ENCODE results near the gene NTRK2.

Gene NTRK2

DNA sequence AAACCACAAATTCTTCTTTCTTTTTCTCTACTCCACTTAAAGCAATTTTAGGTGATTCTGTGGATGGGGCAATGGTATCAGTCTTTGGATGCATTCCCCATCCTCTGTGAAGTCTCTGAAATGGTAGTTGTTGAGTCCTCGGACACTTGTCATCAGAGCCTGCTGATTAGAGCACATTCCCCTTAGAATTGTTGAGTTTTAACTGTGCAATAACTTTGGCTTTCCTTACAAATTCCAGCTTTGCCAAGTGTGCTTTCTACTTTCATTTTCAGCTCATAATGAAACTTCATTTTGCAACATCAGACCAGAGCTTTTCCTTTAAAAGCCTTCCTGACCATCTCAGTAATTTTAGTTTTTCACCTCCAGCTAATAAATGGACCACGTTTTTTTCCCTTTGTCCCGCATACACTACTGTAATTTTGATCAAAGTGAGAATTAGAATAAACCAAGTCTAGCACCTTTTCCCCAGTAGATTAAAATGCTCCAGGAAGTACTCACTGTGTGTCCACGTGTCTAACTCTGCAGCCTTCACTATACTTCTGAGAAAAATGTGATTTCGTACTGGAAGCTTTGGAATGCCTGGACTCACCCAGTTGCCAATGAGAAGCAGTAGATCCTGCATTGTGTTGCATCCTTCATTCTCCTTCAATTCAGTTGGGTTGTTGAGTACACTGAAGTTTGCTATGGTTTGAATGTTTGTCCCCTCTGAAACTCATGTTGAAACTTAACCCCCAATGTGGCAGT, 135.6 kb downstream of the NTRK2 start:
- TF ChIP-seq CEBPB (IDR thresholded peaks at IDR 0.05) = no peak
- TF ChIP-seq CREB1 (IDR thresholded peaks at IDR 0.05; ENCODE audit: low read depth) = no peak
- TF ChIP-seq NFIC (IDR thresholded peaks at IDR 0.05) = no peak
- TF ChIP-seq TCF12 (IDR thresholded peaks at IDR 0.05; ENCODE audit: low read depth) = no peak
- no peak for TF ChIP-seq FOXM1 (IDR thresholded peaks at IDR 0.05; ENCODE audit: borderline replicate concordance, low read depth)
- TF ChIP-seq TAF1 (IDR thresholded peaks at IDR 0.05; ENCODE audit: low read depth) = no peak
- no peak for TF ChIP-seq YY1 (IDR thresholded peaks at IDR 0.05; ENCODE audit: low read depth)
- TF ChIP-seq EGR1 (IDR thresholded peaks at IDR 0.05) = no peak
- TF ChIP-seq, protein P1, sequence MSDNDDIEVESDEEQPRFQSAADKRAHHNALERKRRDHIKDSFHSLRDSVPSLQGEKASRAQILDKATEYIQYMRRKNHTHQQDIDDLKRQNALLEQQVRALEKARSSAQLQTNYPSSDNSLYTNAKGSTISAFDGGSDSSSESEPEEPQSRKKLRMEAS (IDR thresholded peaks at IDR 0.05) = no peak
- TF ChIP-seq, protein P2, sequence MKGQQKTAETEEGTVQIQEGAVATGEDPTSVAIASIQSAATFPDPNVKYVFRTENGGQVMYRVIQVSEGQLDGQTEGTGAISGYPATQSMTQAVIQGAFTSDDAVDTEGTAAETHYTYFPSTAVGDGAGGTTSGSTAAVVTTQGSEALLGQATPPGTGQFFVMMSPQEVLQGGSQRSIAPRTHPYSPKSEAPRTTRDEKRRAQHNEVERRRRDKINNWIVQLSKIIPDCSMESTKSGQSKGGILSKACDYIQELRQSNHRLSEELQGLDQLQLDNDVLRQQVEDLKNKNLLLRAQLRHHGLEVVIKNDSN (IDR thresholded peaks at IDR 0.05) = no peak
- TF ChIP-seq TEAD4 (IDR thresholded peaks at IDR 0.05) = no peak

DNA sequence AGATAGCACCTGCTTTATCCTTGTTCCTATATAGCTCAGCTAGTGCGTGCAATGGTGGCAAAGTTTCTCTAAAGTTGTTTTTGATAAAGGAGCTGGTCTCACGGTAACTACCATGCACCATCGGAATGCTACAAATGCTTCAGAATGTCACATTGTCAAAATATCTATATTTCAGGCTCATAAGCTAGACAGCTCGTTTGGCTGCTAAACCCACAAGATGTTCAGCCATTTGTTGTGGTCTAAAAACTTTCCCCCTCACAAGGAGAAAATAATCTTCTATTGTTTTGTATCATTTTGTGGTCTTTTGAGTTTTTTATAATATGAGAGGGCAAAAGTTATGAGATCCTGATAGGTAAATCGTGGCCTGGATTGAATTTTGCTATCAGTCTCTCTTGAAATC, 137.9 kb downstream of the NTRK2 start:
- TF ChIP-seq, protein P2 (IDR thresholded peaks at IDR 0.05) = no peak
- TF ChIP-seq FOXM1 (IDR thresholded peaks at IDR 0.05; ENCODE audit: borderline replicate concordance, low read depth) (no peak), CEBPB (IDR thresholded peaks at IDR 0.05) (no peak), TEAD4 (IDR thresholded peaks at IDR 0.05) (no peak), CREB1 (IDR thresholded peaks at IDR 0.05; ENCODE audit: low read depth) (no peak), ZBTB7A (IDR thresholded peaks at IDR 0.05; ENCODE audit: low read depth) (no peak), RAD21 (IDR thresholded peaks at IDR 0.05; ENCODE audit: low read depth) (no peak), TCF12 (IDR thresholded peaks at IDR 0.05; ENCODE audit: low read depth) (no peak), YY1 (IDR thresholded peaks at IDR 0.05; ENCODE audit: low read depth) (no peak), EGR1 (IDR thresholded peaks at IDR 0.05) (no peak), NFIC (IDR thresholded peaks at IDR 0.05) (no peak), TAF1 (IDR thresholded peaks at IDR 0.05; ENCODE audit: low read depth) (no peak), EP300 (IDR thresholded peaks at IDR 0.05; ENCODE audit: borderline replicate concordance) (no peak)
- TF ChIP-seq, protein P1 (IDR thresholded peaks at IDR 0.05) = no peak
- TF ChIP-seq, protein P3, sequence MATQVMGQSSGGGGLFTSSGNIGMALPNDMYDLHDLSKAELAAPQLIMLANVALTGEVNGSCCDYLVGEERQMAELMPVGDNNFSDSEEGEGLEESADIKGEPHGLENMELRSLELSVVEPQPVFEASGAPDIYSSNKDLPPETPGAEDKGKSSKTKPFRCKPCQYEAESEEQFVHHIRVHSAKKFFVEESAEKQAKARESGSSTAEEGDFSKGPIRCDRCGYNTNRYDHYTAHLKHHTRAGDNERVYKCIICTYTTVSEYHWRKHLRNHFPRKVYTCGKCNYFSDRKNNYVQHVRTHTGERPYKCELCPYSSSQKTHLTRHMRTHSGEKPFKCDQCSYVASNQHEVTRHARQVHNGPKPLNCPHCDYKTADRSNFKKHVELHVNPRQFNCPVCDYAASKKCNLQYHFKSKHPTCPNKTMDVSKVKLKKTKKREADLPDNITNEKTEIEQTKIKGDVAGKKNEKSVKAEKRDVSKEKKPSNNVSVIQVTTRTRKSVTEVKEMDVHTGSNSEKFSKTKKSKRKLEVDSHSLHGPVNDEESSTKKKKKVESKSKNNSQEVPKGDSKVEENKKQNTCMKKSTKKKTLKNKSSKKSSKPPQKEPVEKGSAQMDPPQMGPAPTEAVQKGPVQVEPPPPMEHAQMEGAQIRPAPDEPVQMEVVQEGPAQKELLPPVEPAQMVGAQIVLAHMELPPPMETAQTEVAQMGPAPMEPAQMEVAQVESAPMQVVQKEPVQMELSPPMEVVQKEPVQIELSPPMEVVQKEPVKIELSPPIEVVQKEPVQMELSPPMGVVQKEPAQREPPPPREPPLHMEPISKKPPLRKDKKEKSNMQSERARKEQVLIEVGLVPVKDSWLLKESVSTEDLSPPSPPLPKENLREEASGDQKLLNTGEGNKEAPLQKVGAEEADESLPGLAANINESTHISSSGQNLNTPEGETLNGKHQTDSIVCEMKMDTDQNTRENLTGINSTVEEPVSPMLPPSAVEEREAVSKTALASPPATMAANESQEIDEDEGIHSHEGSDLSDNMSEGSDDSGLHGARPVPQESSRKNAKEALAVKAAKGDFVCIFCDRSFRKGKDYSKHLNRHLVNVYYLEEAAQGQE (IDR thresholded peaks at IDR 0.05; ENCODE audit: low read depth) = no peak

DNA sequence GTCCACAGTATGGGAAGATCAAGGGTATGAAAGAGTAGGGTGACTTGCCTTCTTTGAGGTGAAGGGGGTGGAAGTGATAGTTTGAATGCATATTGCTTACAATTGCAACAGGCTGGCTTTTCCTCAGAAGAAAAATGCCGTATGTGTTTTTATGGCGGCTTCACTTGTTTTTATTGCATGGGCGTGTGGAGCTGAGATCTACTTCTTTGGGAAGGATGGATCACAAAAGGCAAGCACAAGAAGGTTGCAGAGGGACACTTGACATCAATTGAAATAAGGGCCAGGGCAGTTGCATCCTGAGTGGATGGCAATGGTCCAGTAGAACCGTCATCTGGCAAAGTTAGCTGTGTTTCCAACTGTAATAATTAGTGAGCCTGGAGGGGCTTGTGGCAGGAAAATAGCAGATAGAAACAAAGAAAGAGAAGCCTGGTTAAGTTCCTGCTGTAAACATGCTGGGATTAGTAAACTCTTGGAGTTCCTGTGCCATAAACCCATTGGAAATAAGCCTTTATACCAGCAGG, 138.4 kb downstream of the NTRK2 start:
- TF ChIP-seq FOXM1 (IDR thresholded peaks at IDR 0.05; ENCODE audit: borderline replicate concordance, low read depth) = no peak
- TF ChIP-seq TCF12 (IDR thresholded peaks at IDR 0.05; ENCODE audit: low read depth) = no peak
- no peak for TF ChIP-seq TAF1 (IDR thresholded peaks at IDR 0.05; ENCODE audit: low read depth)
- TF ChIP-seq, protein P1 (IDR thresholded peaks at IDR 0.05) = no peak
- no peak for TF ChIP-seq YY1 (IDR thresholded peaks at IDR 0.05; ENCODE audit: low read depth)
- no peak for TF ChIP-seq CREB1 (IDR thresholded peaks at IDR 0.05; ENCODE audit: low read depth)
- TF ChIP-seq TEAD4 (IDR thresholded peaks at IDR 0.05) = no peak
- TF ChIP-seq EP300 (IDR thresholded peaks at IDR 0.05; ENCODE audit: borderline replicate concordance) = no peak
- TF ChIP-seq CEBPB (IDR thresholded peaks at IDR 0.05) = no peak
- TF ChIP-seq, protein P3 (IDR thresholded peaks at IDR 0.05; ENCODE audit: low read depth) = no peak
- TF ChIP-seq, protein P2 (IDR thresholded peaks at IDR 0.05) = no peak
- no peak for TF ChIP-seq RAD21 (IDR thresholded peaks at IDR 0.05; ENCODE audit: low read depth)
- TF ChIP-seq ZBTB7A (IDR thresholded peaks at IDR 0.05; ENCODE audit: low read depth) = no peak
- no peak for TF ChIP-seq EGR1 (IDR thresholded peaks at IDR 0.05)
- TF ChIP-seq NFIC (IDR thresholded peaks at IDR 0.05) = no peak

DNA sequence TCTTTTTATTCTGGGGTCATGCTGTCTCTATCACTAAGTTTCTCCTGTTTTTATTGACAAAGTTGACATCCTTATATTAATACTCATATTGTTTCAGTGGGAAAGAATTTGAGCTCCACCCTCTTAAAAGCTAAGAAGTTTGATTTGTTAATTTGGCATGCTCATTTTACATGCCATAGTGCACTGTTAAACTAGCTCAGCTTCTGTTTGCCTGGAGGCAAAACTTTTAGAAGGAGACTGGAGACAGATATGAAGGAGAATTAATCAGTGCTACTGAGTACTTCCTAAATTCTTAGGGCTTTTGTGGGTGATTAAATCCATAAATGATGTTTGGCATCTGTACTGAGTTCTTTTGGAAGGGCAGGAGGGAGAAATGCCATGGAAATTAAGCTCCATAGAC, 138.9 kb downstream of the NTRK2 start:
- TF ChIP-seq, protein P1 (IDR thresholded peaks at IDR 0.05) = no peak
- TF ChIP-seq FOXM1 (IDR thresholded peaks at IDR 0.05; ENCODE audit: borderline replicate concordance, low read depth) = no peak
- no peak for TF ChIP-seq TAF1 (IDR thresholded peaks at IDR 0.05; ENCODE audit: low read depth)
- no peak for TF ChIP-seq EGR1 (IDR thresholded peaks at IDR 0.05)
- TF ChIP-seq CEBPB (IDR thresholded peaks at IDR 0.05) = no peak
- no peak for TF ChIP-seq NFIC (IDR thresholded peaks at IDR 0.05)
- TF ChIP-seq RAD21 (IDR thresholded peaks at IDR 0.05; ENCODE audit: low read depth) = no peak
- TF ChIP-seq YY1 (IDR thresholded peaks at IDR 0.05; ENCODE audit: low read depth) = no peak
- no peak for TF ChIP-seq EP300 (IDR thresholded peaks at IDR 0.05; ENCODE audit: borderline replicate concordance)
- TF ChIP-seq, protein P2 (IDR thresholded peaks at IDR 0.05) = no peak
- TF ChIP-seq ZBTB7A (IDR thresholded peaks at IDR 0.05; ENCODE audit: low read depth) = no peak
- TF ChIP-seq CREB1 (IDR thresholded peaks at IDR 0.05; ENCODE audit: low read depth) = no peak
- no peak for TF ChIP-seq TCF12 (IDR thresholded peaks at IDR 0.05; ENCODE audit: low read depth)
- TF ChIP-seq TEAD4 (IDR thresholded peaks at IDR 0.05) = no peak
- TF ChIP-seq, protein P3 (IDR thresholded peaks at IDR 0.05; ENCODE audit: low read depth) = no peak

Data from Ishikawa (cell line).